ENCODE data around the gene ZFAND6.

ZFAND6 gene

GRCh38 chr15:80071652-80072051 lies 12.2 kb downstream of the ZFAND6 start:
- DNase-seq (ENCODE audit: low spot score) (no peak), ATAC-seq (ENCODE audit: low read depth) (no peak)
- H3K4me3 ChIP-seq (ENCODE audit: severe bottlenecking), result peak overlapping the region; percentile 42
- H3K36me3 ChIP-seq (ENCODE audit: low read depth), result 0 out of 2 replicates have a peak, but pooled peaks cover 7% of the 10 kb centered on the region
- no peaks in the 10 kb centered on the region for H3K27me3 ChIP-seq (ENCODE audit: insufficient read depth, poor library complexity, severe bottlenecking)
- no peak for TF ChIP-seq CTCF (IDR thresholded peaks at IDR 0.05; ENCODE audit: poor library complexity, severe bottlenecking)
- no peaks in the 10 kb centered on the region for H3K9me3 ChIP-seq (ENCODE audit: severe bottlenecking)
- peaks cover 53% of the 10 kb centered on the region for H3K4me1 ChIP-seq (ENCODE audit: insufficient read depth, poor library complexity, severe bottlenecking)
- peak overlapping the region; percentile 42 for H3K27ac ChIP-seq (ENCODE audit: poor library complexity, severe bottlenecking)

DNA sequence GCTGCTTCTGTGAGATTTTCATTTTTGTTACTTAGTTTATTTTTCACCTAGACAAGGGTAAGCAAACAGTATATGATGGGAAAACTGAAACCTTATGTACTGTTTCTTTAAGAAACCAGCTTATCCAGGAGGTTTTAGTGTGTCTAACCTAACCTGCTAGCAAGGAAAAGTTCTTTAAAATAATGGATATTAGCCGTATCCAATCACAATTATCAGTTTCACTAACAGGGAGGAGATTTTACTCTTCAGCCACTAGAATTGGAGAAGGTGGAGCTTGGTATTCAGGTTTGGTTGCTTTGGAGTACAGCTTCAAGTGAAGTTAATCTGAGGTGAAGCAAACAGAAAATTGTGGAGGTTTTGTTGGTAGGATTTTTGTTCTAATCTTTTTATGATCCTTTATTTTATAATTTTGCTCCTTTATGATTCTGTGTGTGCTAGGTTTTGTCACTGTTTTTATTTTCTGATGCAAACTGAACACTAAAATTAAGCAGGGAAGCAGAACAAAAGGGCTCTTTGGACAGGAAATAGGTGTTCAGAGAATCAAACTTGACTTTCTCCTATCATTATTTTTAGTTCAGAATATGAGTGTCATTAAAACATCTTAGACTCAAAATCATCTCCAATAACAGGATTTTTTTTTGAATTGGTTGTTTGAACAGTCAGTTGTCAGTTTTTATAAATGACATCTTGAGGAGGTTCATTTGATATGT lies 13.0 kb downstream of the ZFAND6 start:
- H3K4me1 ChIP-seq (ENCODE audit: insufficient read depth, poor library complexity, severe bottlenecking), result peaks cover 53% of the 10 kb centered on the region
- peak overlapping the region; percentile 31 for H3K27ac ChIP-seq (ENCODE audit: poor library complexity, severe bottlenecking)
- no peak for DNase-seq (ENCODE audit: low spot score)

GRCh38 chr15:80073197-80073596 lies 13.7 kb downstream of the ZFAND6 start:
- DNase-seq (ENCODE audit: low spot score) (no peak), ATAC-seq (ENCODE audit: low read depth) (no peak)
- Histone ChIP-seq H3K4me3 (ENCODE audit: severe bottlenecking) (peak overlapping the region; percentile 42), H3K36me3 (ENCODE audit: low read depth) (0 out of 2 replicates have a peak, but pooled peaks cover 7% of the 10 kb centered on the region), H3K9me3 (ENCODE audit: severe bottlenecking) (no peaks in the 10 kb centered on the region), H3K4me1 (ENCODE audit: insufficient read depth, poor library complexity, severe bottlenecking) (peaks cover 53% of the 10 kb centered on the region), H3K27me3 (ENCODE audit: insufficient read depth, poor library complexity, severe bottlenecking) (no peaks in the 10 kb centered on the region), H3K27ac (ENCODE audit: poor library complexity, severe bottlenecking) (peak overlapping the region; percentile 31)
- TF ChIP-seq CTCF (IDR thresholded peaks at IDR 0.05; ENCODE audit: poor library complexity, severe bottlenecking), result no peak

More for the DNA sequence above, 13.0 kb downstream of the ZFAND6 start:
- peak; percentile 98 for ATAC-seq (ENCODE audit: low read depth)
- H3K36me3 ChIP-seq (ENCODE audit: low read depth), result 0 out of 2 replicates have a peak, but pooled peaks cover 7% of the 10 kb centered on the region
- H3K4me3 ChIP-seq (ENCODE audit: severe bottlenecking), result peak overlapping the region; percentile 42
- no peaks in the 10 kb centered on the region for H3K27me3 ChIP-seq (ENCODE audit: insufficient read depth, poor library complexity, severe bottlenecking)
- no peak for TF ChIP-seq CTCF (IDR thresholded peaks at IDR 0.05; ENCODE audit: poor library complexity, severe bottlenecking)
- H3K9me3 ChIP-seq (ENCODE audit: severe bottlenecking), result no peaks in the 10 kb centered on the region

DNA sequence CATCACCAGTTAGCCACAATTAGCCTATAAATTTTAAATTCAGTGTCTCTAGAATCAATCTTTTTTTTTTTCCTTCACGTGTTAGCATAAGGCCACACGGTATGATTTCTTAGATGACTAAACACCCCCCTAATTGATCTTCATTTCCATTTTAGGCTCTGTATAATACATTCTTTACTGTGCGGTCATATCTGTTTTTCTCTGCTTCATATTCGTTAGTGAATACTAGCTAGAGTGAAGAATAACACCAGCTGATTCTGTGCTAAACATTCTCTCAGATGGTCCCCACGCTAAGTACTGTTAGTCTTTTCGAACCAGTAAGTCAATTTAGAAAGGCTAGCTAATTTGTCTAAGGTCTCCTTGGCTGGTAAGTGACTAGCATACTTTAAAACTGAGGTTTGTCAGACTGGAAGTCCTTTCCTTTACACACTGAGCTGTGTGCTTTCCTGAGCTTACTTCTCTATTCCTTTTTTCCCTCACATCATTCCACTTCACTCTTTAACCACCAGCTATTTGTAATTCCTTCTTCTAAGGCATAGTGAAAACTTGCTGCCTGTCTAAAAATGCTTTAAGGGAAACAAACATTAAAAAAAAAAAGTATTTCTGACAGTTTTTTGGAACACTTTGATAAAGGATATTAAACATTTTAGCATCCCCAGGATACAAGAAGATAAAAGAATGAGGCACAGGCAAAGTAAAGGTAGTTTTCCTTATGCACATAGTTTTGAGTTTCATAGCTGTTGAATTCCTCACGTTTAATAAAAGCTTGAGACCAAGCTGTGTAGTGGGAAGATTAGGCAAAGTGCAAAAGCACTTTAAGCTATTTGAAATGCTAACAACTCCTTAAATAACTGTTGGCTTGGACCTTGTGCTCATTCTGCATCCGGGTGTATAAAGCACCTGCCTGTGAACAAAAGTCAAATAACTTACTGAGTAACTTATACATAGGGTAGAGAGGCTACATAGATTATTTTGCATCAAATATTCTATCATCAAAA lies 17.1 kb downstream of the ZFAND6 start:
- no peak for DNase-seq (ENCODE audit: low spot score)

More for the DNA sequence above, 17.1 kb downstream of the ZFAND6 start:
- Histone ChIP-seq H3K4me1 (ENCODE audit: insufficient read depth, poor library complexity, severe bottlenecking) (peaks cover 32% of the 10 kb centered on the region), H3K9me3 (ENCODE audit: severe bottlenecking) (no peaks in the 10 kb centered on the region), H3K4me3 (ENCODE audit: severe bottlenecking) (no peak overlapping the region), H3K36me3 (ENCODE audit: low read depth) (peaks cover 8% of the 10 kb centered on the region), H3K27me3 (ENCODE audit: insufficient read depth, poor library complexity, severe bottlenecking) (no peaks in the 10 kb centered on the region), H3K27ac (ENCODE audit: poor library complexity, severe bottlenecking) (no peak overlapping the region)
- ATAC-seq (ENCODE audit: low read depth), result no peak; the same call in 2 of the 3 replicates
- no peak for TF ChIP-seq CTCF (IDR thresholded peaks at IDR 0.05; ENCODE audit: poor library complexity, severe bottlenecking)
